Skeletal muscle tissue (tissue), 4 donors: ENCODE results near the gene OR5C1. TPM values are rescaled to one million over a fixed set of nuclear protein-coding genes. Genes with fewer than 3 reads are reported as not detected.
A peak's percentile ranks its signal among the peaks of the same experiment; 100 is the strongest.

Experiments used
- H3K27ac ChIP-seq: one replicate; pipeline ENCODE4 v1.7.0; 2013; ENCODE audit warnings: mild to moderate bottlenecking, low read depth, low read length, inconsistent platforms
- H3K27me3 ChIP-seq, 3 donors: one replicate each; pipeline ENCODE4 v1.7.0; 2013; ENCODE audit warnings: low read length in 3 of 3; ENCODE audit not compliant: control insufficient read depth in 3 of 3, insufficient read depth in 3 of 3
- H3K36me3 ChIP-seq, 3 donors: one replicate each; pipeline ENCODE4 v1.7.0; 2013; ENCODE audit warnings: low read length in 3 of 3; ENCODE audit not compliant: control insufficient read depth in 3 of 3, insufficient read depth in 3 of 3
- H3K4me1 ChIP-seq, 3 donors: one replicate each; pipeline ENCODE4 v1.7.0; 2013; ENCODE audit warnings: low read length in 3 of 3, mild to moderate bottlenecking in 3 of 3; ENCODE audit not compliant: control insufficient read depth in 3 of 3, insufficient read depth in 3 of 3
- H3K4me3 ChIP-seq, 3 donors: one replicate each; pipeline ENCODE4 v1.7.0; 2013; ENCODE audit warnings: low read length in 3 of 3
- H3K9ac ChIP-seq, 3 donors: one replicate each; pipeline ENCODE4 v1.7.0; 2013; ENCODE audit warnings: low read length in 3 of 3, mild to moderate bottlenecking in 3 of 3, moderate library complexity in 2 of 3, low read depth in 1 of 3
- H3K9me3 ChIP-seq, 3 donors: one replicate each; pipeline ENCODE4 v1.7.0; 2013; ENCODE audit warnings: low read length in 3 of 3; ENCODE audit not compliant: control insufficient read depth in 3 of 3
- total RNA-seq: library from RNA; depleted of rRNA; stranded (reverse); fragments of >200 nt; gene quantifications from one replicate; pipeline ENCODE4 v1.2.3, GENCODE V29; 2014
- donor health status: Osteomylitis.

Gene OR5C1
- total RNA-seq, 1 donor from 2014 or later: not detected

DNA sequence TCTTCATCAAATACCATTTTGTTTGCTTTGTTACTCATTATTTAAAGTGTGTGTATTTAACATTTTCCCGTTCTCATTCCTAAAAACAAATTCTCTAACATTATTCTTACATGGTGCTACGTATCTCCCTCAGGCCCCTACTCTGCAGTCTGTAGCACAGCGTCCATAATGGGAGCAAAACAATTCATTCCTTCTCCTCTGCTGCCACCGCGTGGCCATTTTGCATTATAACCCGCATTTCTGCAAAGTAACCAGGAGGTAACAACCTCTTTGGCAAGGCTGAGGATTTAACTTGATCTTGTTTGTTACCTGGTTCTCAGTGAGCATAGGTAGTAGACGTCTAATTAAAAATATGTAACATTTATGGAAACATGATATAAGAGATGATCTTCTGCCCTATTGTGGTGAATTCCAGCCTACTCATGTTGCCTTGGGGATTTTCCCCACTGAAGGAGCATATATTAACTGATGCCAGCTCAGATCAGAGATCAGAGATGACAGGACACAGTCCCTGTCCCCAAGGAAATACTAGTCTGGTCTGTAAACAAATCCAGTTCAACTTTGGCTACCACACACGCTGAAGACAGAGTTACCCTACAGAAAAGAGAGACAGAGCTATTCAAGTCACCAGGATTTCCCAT, 21.7 kb downstream of the OR5C1 start:
- Histone ChIP-seq H3K27ac (no peak overlapping the region), H3K36me3 (no peaks in the 10 kb centered on the region), H3K4me3 (no peak overlapping the region), H3K4me1 (peaks cover 0 to 4% (median 0%) of the 10 kb centered on the region in 3 donors), H3K9ac (peak overlapping the region in 1 of 3 donors; percentile 42), H3K27me3 (no peaks in the 10 kb centered on the region), H3K9me3 (no peaks in the 10 kb centered on the region)

DNA sequence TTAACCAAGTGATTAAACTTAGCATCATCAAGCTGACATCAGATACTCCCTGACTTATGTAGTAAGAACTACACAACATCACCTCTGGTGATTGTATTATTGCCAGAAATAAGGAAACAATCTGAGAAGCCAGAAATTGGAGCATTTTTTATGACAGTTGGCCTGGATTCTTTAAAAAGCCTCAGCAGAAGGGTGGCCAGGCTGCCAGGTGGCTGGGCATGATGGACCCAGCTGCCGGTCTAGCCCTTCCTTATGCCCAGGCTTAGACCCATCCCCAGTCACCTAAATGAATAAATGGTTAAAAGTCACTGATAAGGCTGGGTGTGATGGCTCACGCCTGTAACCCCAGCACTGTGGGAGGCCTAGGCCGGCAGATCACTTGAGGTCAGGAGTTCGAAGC, 24.0 kb downstream of the OR5C1 start:
- Histone ChIP-seq H3K36me3 (no peaks in the 10 kb centered on the region), H3K4me1 (peaks cover 0 to 7% (median 0%) of the 10 kb centered on the region in 3 donors), H3K27ac (no peak overlapping the region), H3K9me3 (no peaks in the 10 kb centered on the region), H3K27me3 (no peaks in the 10 kb centered on the region), H3K9ac (no peak overlapping the region), H3K4me3 (no peak overlapping the region)

DNA sequence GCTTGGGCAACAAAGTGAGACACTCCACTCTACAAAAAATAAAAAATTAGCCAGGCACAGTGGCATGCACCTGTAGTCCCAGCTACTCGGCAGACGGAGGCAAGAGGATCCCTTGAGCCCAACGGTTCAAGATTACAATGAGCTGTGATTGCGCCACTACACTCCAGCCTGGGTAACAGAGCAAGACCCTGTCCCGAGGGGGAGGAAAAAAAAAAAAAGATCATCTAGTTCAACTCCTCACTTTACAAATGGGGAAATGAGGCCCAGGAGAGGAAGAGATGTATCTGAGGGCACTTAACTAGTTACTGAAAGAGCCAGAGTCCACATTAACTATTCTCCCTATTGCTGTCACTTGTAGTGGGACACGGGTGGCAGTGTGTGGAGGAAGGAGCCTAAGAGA, 25.8 kb downstream of the OR5C1 start:
- no peak overlapping the region for H3K9ac ChIP-seq
- no peaks in the 10 kb centered on the region for H3K27me3 ChIP-seq
- no peak overlapping the region for H3K4me3 ChIP-seq
- H3K36me3 ChIP-seq: peaks cover 0 to 3% (median 0%) of the 10 kb centered on the region in 3 donors
- H3K27ac ChIP-seq: no peak overlapping the region
- H3K4me1 ChIP-seq: peaks cover 0 to 7% (median 0%) of the 10 kb centered on the region in 3 donors
- no peaks in the 10 kb centered on the region for H3K9me3 ChIP-seq

DNA sequence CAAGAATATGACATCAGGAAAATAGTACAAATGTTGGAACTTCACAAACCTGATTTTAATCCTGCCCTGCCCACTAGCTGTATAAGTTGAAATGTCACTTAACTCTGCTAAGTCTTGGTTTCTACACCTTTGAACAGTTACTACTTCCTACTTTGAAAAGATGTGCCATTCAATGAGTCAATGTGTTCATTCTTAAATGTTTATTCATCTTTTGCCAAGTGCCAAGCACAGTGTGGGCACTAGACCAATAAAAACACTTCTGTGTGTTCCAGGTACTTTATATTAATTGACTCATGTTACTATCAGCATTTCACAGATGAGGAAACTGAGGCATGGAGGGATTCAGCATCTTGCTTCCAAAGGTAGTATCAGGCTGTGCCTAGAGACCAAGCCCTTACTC, 26.8 kb downstream of the OR5C1 start:
- Histone ChIP-seq H3K9me3 (no peaks in the 10 kb centered on the region), H3K4me1 (peaks cover 6 to 8% (median 6%) of the 10 kb centered on the region in 3 donors), H3K9ac (no peak overlapping the region), H3K36me3 (peaks cover 0 to 12% (median 5%) of the 10 kb centered on the region in 3 donors), H3K27me3 (no peaks in the 10 kb centered on the region), H3K27ac (no peak overlapping the region), H3K4me3 (no peak overlapping the region)

DNA sequence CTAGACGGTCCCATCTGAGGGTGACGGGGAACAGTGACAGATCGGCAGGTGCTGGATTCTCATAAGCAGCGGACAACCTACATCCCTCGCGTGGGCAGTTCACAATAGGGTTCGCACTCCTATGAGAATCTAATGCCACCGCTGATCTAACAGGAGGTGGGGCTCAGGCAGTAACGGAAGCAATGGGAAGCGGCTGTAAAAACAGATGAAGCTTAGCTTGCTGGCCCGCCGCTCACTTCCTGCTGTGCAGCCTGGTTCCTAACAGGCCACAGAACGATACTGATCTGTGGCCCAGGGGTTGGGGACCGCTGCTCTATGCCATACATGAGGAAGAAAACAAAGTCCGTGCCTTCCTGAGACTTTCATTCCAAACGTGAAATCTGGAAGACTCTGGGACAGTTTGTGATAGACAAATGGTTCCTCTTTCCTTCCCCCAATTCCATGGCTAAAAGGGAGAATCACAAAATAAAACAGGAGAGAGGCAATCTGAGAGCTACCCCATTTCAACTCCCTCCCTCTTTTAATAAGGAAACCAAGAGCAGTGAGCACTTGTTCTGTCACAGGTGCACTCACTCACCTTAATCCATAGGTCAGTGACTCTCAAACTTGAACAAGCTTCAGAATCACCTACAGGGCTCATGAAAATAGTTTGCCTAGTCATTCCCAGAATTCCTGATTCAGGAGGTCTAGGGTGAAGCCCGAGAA, 27.6 kb downstream of the OR5C1 start:
- no peak overlapping the region for H3K4me3 ChIP-seq
- peak overlapping the region in 1 of 3 donors; percentile 33 for H3K9ac ChIP-seq
- H3K27me3 ChIP-seq: no peaks in the 10 kb centered on the region
- H3K27ac ChIP-seq: no peak overlapping the region
- H3K4me1 ChIP-seq: peaks cover 6 to 8% (median 7%) of the 10 kb centered on the region in 3 donors
- peaks cover 0 to 12% (median 5%) of the 10 kb centered on the region in 3 donors for H3K36me3 ChIP-seq
- no peaks in the 10 kb centered on the region for H3K9me3 ChIP-seq

DNA sequence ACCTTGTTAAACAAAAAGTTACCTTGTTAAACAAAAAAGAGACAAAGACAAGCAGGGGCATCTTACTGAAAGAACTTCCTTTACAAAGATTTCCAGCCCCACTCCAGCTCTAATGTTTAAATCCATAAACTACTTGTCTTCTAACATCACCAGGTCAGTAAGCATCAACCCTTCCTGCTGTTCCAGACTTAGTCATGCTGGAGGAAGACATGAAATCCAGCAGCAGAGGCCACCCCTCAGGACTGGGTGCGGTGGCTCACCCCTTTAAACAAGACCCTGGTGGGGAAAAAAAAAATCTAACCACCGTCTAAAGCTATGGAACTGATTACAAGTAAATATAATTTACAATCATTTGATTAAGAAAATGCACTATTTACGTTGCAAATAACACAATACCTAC, 30.6 kb downstream of the OR5C1 start:
- H3K9me3 ChIP-seq: no peaks in the 10 kb centered on the region
- peaks cover 12 to 31% (median 12%) of the 10 kb centered on the region in 3 donors for H3K36me3 ChIP-seq
- no peaks in the 10 kb centered on the region for H3K27me3 ChIP-seq
- H3K9ac ChIP-seq: no peak overlapping the region
- H3K4me3 ChIP-seq: no peak overlapping the region
- H3K4me1 ChIP-seq: peaks cover 12 to 14% (median 13%) of the 10 kb centered on the region in 3 donors
- peak overlapping the region; percentile 1 for H3K27ac ChIP-seq

DNA sequence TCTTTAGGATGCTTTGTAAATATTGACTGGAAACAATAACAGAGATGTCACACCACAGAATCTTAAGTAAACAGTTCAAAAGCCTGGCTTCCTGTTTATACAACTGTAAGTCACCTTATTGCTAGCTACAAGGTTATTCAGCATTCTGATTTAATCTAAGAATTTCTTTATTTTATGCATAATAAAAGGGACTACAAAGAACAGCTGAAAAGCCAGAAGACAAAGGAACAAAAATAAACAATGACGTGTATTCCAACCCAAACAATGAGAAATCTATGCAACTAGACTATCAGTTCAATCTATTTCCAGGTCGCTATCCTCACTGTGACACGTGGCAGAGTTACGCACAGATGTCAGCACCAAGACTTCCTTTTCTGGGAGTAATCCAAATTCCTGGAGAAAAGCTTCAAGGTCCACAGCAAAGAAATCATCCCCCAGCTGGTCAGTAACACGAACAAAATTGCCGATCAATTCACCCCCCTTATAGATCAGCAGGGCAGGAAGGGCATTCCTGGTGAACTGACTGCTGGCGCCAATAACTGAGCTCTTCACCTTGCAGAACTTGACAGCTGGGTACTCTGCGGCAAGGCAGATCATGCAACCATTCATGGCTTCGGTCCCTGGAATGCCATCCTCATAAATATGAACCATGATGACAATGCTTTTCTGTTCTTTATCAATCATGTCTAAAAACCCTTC, 31.2 kb downstream of the OR5C1 start:
- Histone ChIP-seq H3K36me3 (peaks cover 12 to 31% (median 13%) of the 10 kb centered on the region in 3 donors), H3K27ac (peak overlapping the region; percentile 1)

DNA sequence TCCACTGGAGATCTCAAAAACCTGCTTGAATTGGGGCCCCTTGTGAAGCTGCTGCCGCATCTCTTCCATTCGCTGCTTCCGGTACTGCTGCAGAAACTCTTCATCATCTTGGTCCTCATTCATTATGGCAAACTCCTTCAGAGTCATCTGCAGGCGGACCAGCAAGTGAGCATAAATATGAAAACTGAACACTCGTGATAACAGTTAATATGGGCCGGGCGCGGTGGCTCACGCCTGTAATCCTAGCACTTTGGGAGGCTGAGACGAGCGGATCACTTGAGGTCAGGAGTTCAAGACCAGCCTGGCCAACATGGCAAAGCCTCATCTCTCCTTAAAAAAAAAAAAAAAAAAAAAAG, 31.7 kb downstream of the OR5C1 start:
- Histone ChIP-seq H3K4me1 (peaks cover 11 to 14% (median 13%) of the 10 kb centered on the region in 3 donors), H3K9me3 (no peaks in the 10 kb centered on the region), H3K27me3 (no peaks in the 10 kb centered on the region), H3K4me3 (no peak overlapping the region), H3K36me3 (peaks cover 12 to 31% (median 13%) of the 10 kb centered on the region in 3 donors), H3K9ac (no peak overlapping the region), H3K27ac (no peak overlapping the region)

More for the DNA sequence above, 31.2 kb downstream of the OR5C1 start:
- Histone ChIP-seq H3K9ac (no peak overlapping the region), H3K4me3 (no peak overlapping the region), H3K9me3 (no peaks in the 10 kb centered on the region), H3K4me1 (peaks cover 12 to 14% (median 13%) of the 10 kb centered on the region in 3 donors), H3K27me3 (no peaks in the 10 kb centered on the region)

DNA sequence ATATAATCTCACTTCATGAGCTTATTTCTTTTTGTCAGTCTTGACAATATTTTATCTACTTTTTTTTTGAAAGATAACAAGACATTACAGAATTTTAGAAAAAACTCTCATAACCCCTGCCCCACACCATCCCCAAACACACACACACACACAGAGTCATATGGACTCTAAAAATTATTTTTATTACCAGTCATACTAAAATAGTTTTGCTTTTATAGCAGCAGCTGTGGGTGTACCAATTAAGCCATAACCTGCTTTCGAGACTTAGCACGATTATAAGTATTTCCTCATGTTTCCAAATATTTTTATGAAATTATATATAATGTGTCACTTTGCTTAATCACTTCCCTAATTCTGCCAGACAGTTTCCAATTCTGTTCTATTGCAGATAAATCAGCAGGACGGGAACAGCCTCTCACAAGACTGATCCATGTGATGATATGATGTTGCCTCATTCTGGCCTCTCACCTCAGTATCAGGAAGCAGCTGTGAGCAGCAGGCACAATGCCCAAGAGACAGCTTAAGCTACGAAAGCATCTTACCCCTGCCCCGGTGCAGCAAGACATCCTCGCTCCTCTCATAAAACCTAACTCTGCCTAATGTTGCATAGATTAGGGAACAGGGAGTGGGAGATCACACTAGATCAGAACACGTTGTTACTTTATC, 32.7 kb downstream of the OR5C1 start:
- no peaks in the 10 kb centered on the region for H3K27me3 ChIP-seq
- H3K4me3 ChIP-seq: no peak overlapping the region
- peak overlapping the region in 1 of 3 donors; percentile 20 for H3K9ac ChIP-seq
- H3K36me3 ChIP-seq: peaks cover 12 to 34% (median 13%) of the 10 kb centered on the region in 3 donors
- H3K9me3 ChIP-seq: no peaks in the 10 kb centered on the region
- peaks cover 8 to 14% (median 13%) of the 10 kb centered on the region in 3 donors for H3K4me1 ChIP-seq
- peak overlapping the region; percentile 4 for H3K27ac ChIP-seq
